OCI-LY7 (cell line): ENCODE measurements around the gene MAGED4. TPM values are rescaled to one million over a fixed set of nuclear protein-coding genes. Genes with fewer than 3 reads are reported as not detected.
"Not testable (repeated sequence)": the region's sequence is repeated elsewhere in the genome, so short reads cannot be mapped to it uniquely, and the experiment has no call there.

ENCODE experiments used
- Bru-seq: library from RNA; stranded (reverse); fragments of 400-500 nt; gene quantifications from one replicate; lab custom pipeline; 2021; lab: Mats Ljungman, UMichigan
- BruChase-seq, 2 experiments: library from RNA; stranded (reverse); fragments of 400-500 nt; gene quantifications; one replicate each; lab custom pipeline; 2021; lab: Mats Ljungman, UMichigan
- BruUV-seq: library from RNA; stranded (reverse); fragments of 400-500 nt; replicated peaks from 2 replicates; lab custom pipeline; 2021; lab: Mats Ljungman, UMichigan
- CTCF ChIA-PET: fragments of 300-600 bp; sonication (Branson Sonifier 250); formaldehyde crosslinking; loops from one replicate; lab custom pipeline; 2022; ENCODE audit warnings: antibody characterized with exemption; ENCODE audit not compliant: unreplicated experiment; lab: Charles Lee
- POLR2A ChIA-PET: fragments of 300-600 bp; sonication (Branson Sonifier 250); formaldehyde crosslinking; loops from one replicate; lab custom pipeline; 2022; ENCODE audit warnings: antibody characterized with exemption; lab: Charles Lee
- DNase-seq: peaks from one replicate; pipeline ENCODE4 v3.0.0-alpha.2; 2015; ENCODE audit warnings: low spot score
- H2AFZ ChIP-seq: fragments of 200-600 bp; sonication (generic), shearing (Covaris generic); 2 replicates; pipeline ENCODE4 v1.6.1; 2014; ENCODE audit warnings: mild to moderate bottlenecking, antibody characterized with exemption, low read length, moderate library complexity
- H3K27ac ChIP-seq: fragments of 200-600 bp; sonication (generic); 2 replicates; pipeline ENCODE4 v1.5.1; 2014; ENCODE audit warnings: mixed run types, low read depth, mild to moderate bottlenecking, moderate library complexity, low read length, inconsistent platforms; ENCODE audit not compliant: poor library complexity, severe bottlenecking
- H3K36me3 ChIP-seq: fragments of 200-600 bp; sonication (generic); 2 replicates; pipeline ENCODE4 v1.6.1; 2014; ENCODE audit warnings: mild to moderate bottlenecking, antibody characterized with exemption, low read length, moderate library complexity, mixed read lengths; ENCODE audit not compliant: insufficient read depth
- H3K4me1 ChIP-seq: fragments of 200-600 bp; sonication (generic); 2 replicates; pipeline ENCODE4 v1.5.1; 2014; ENCODE audit warnings: mild to moderate bottlenecking, low read length; ENCODE audit not compliant: insufficient read depth, poor library complexity, severe bottlenecking
- H3K4me2 ChIP-seq: fragments of 200-600 bp; sonication (generic); 2 replicates; pipeline ENCODE4 v1.6.1; 2014; ENCODE audit warnings: mild to moderate bottlenecking, low read length
- H3K4me3 ChIP-seq: fragments of 200-600 bp; sonication (generic); 2 replicates; pipeline ENCODE4 v1.5.1; 2014; ENCODE audit warnings: mild to moderate bottlenecking, low read depth, low read length; ENCODE audit not compliant: poor library complexity, severe bottlenecking
- H3K79me2 ChIP-seq: fragments of 200-600 bp; sonication (generic); 2 replicates; pipeline ENCODE4 v1.6.1; 2016; ENCODE audit warnings: low read depth, mild to moderate bottlenecking, low read length, moderate library complexity, mixed read lengths; ENCODE audit not compliant: insufficient read depth
- H3K9me2 ChIP-seq: fragments of 200-600 bp; sonication (generic); 2 replicates; pipeline ENCODE4 v1.6.1; 2016; ENCODE audit warnings: mild to moderate bottlenecking, low read length, mixed read lengths; ENCODE audit not compliant: insufficient read depth
- H3K9me3 ChIP-seq: fragments of 200-600 bp; sonication (generic); 2 replicates; pipeline ENCODE4 v1.6.1; 2014; ENCODE audit warnings: mild to moderate bottlenecking, mixed run types, low read length, mixed read lengths
- H4K20me1 ChIP-seq: fragments of 200-600 bp; sonication (generic); 2 replicates; pipeline ENCODE4 v1.6.1; 2014; ENCODE audit warnings: mild to moderate bottlenecking, antibody characterized with exemption, low read length, moderate library complexity, mixed read lengths; ENCODE audit not compliant: insufficient read depth
- CTCF ChIP-seq: fragments of 200-600 bp; sonication (generic); conservative IDR thresholded peaks from 2 replicates; pipeline ENCODE4 v1.5.1; 2014; ENCODE audit warnings: mild to moderate bottlenecking, antibody characterized with exemption, low read length, moderate library complexity, mixed read lengths
- EZH2phosphoT487 ChIP-seq: fragments of 200-600 bp; sonication (generic); IDR thresholded peaks from 2 replicates; pipeline ENCODE4 v1.6.1; 2018; ENCODE audit warnings: low read depth, borderline replicate concordance, mild to moderate bottlenecking, mixed run types, antibody characterized with exemption, low read length, moderate library complexity, mixed read lengths
- intact Hi-C: fragments of 100-400 bp; cut with micrococcal nuclease; formaldehyde crosslinking; loops from one replicate; pipeline ENCODE4 v1.10.0; 2022; ENCODE audit not compliant: unreplicated experiment
- long read RNA-seq: library from polyadenylated mRNA; stranded (forward); transcript quantifications from one replicate; pipeline ENCODE4 v2.0.0, GENCODE V29; 2022
- total RNA-seq, 2 experiments: library from RNA; depleted of rRNA in 1 of 2; stranded (reverse); fragments of >200 nt in 1 of 2; shearing (Covaris generic) in 1 of 2; gene quantifications; 2 replicates each; pipeline ENCODE4 v1.2.3, GENCODE V29; 2014 to 2022

The MAGED4 gene
- total RNA-seq (2014; rRNA removed; shearing (Covaris generic)) = 4.0 and 9.3 TPM in 2 replicates
- total RNA-seq (2022) = 4.9 and 6.6 TPM in 2 replicates
- not detected for Bru-seq, nascent RNA
- not detected for BruChase-seq, experiment 1, labeled RNA remaining after a 6-hour chase
- not detected for BruChase-seq, experiment 2, labeled RNA remaining after a 2-hour chase
- long read RNA-seq, partial matches to known transcripts = 2 of 13 reads
- long read RNA-seq, other reads (novel, unspliced or antisense) = 8 of 13 reads

GRCh38 chrX:52184440-52185077 lies at the start of gene MAGED4:
Gene MAGED4, plus strand, starts transcription at chrX:52184888. Its CDS starts 1,035 bp downstream, at chrX:52185923.
- BruUV-seq, H2AFZ ChIP-seq, H3K9me2 ChIP-seq, H3K36me3 ChIP-seq, POLR2A ChIA-PET, H4K20me1 ChIP-seq, H3K27ac ChIP-seq, CTCF ChIA-PET, DNase-seq, H3K4me1 ChIP-seq, H3K79me2 ChIP-seq, intact Hi-C loops, H3K9me3 ChIP-seq, H3K4me3 ChIP-seq, H3K4me2 ChIP-seq: not testable (repeated sequence)

- no peaks in the 10 kb centered on the region for H3K4me1 ChIP-seq
- no peaks in the 10 kb centered on the region for H3K9me2 ChIP-seq
- ChIA-PET POLR2A (no interaction called here), CTCF (no interaction called here)
- no peaks in the 10 kb centered on the region for H3K9me3 ChIP-seq
- no peak overlapping the region for H3K27ac ChIP-seq
- H4K20me1 ChIP-seq = no peaks in the 10 kb centered on the region
- TF ChIP-seq EZH2phosphoT487 (no peak), CTCF (no peak)
- H3K79me2 ChIP-seq = no peaks in the 10 kb centered on the region
- no peak overlapping the region for H2AFZ ChIP-seq
- no TSS peak for BruUV-seq
- H3K4me3 ChIP-seq = no peak overlapping the region
- no peaks in the 10 kb centered on the region for H3K36me3 ChIP-seq
- H3K4me2 ChIP-seq = no peak overlapping the region
- intact Hi-C loops = no loop called here
- DNase-seq = no peak
These were observed 45.7 kb upstream of the MAGED4 start for GRCh38 chrX:52138830-52139544.

GRCh38 chrX:52139545-52139895 lies 45.2 kb upstream of the MAGED4 start:
- no peaks in the 10 kb centered on the region for H3K36me3 ChIP-seq
- no peak overlapping the region for H3K4me3 ChIP-seq
- H3K4me2 ChIP-seq = no peak overlapping the region
- intact Hi-C loops = no loop called here
- TF ChIP-seq CTCF (no peak), EZH2phosphoT487 (no peak)
- no peaks in the 10 kb centered on the region for H3K9me2 ChIP-seq
- H4K20me1 ChIP-seq = no peaks in the 10 kb centered on the region
- H3K4me1 ChIP-seq = no peaks in the 10 kb centered on the region
- no peak overlapping the region for H2AFZ ChIP-seq
- no peak overlapping the region for H3K27ac ChIP-seq
- H3K79me2 ChIP-seq = no peaks in the 10 kb centered on the region
- no peaks in the 10 kb centered on the region for H3K9me3 ChIP-seq
- ChIA-PET POLR2A (no interaction called here), CTCF (no interaction called here)
- no TSS peak for BruUV-seq
- no peak for DNase-seq
